GM18861 (cell line): Measurements from ENCODE around the gene ENTPD7.
"Not testable (repeated sequence)": the region's sequence is repeated elsewhere in the genome, so short reads cannot be mapped to it uniquely, and the experiment has no call there.

ENCODE experiments used
- ATAC-seq: cut with Tn5 transposase; IDR thresholded peaks from one replicate; pipeline ENCODE4 v1.9.1; 2021; ENCODE audit not compliant: unreplicated experiment

ENTPD7 gene

GRCh38 chr10:99742254-99742653 lies 82.9 kb downstream of the ENTPD7 start:
- ATAC-seq = no peak

- no peak for ATAC-seq
These were observed 83.4 kb downstream of the ENTPD7 start for GRCh38 chr10:99742701-99743100.

- no peak for ATAC-seq
These were observed 84.5 kb downstream of the ENTPD7 start for GRCh38 chr10:99743841-99744240.

- ATAC-seq = not testable (repeated sequence)
These were observed 86.9 kb downstream of the ENTPD7 start for GRCh38 chr10:99746166-99746565.

GRCh38 chr10:99748823-99749451 lies 89.6 kb downstream of the ENTPD7 start:
- ATAC-seq = no peak

- no peak for ATAC-seq
These were observed 91.3 kb downstream of the ENTPD7 start for GRCh38 chr10:99750641-99751040.

GRCh38 chr10:99754670-99755069 lies 95.4 kb downstream of the ENTPD7 start:
- no peak for ATAC-seq
